NT2/D1 (cell line): Measurements from ENCODE around the gene FRS2.

ENCODE experiments used
- YY1 ChIP-seq: IDR thresholded peaks from 2 replicates; pipeline ENCODE4 v1.6.1; 2011; ENCODE audit not compliant: insufficient read length, insufficient read depth
- ZNF274 ChIP-seq: IDR thresholded peaks from 2 replicates; pipeline ENCODE4 v1.6.1; 2011; ENCODE audit warnings: mild to moderate bottlenecking, low read depth, low read length

DNA sequence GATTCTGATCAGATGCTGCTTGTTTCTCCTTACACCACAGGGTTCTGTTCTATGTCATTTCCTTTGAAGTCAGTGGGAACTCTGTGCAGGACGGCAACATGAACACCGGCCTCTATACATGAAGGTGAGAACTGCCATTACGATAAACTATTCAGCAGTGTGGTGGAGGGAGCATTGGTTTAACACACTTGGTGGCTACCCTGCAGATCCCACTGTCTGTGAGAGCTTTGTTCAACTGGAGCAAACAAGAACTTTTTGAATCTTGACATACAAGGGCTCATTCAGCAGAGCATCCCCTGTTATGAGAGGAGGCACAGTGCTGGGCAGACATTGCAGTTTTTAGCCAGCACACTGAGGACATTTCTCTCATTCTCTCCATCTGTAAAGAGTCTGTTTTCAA lies 10.7 kb upstream of the FRS2 start:
- TF ChIP-seq YY1 (no peak), ZNF274 (no peak)
